ENCODE measurements around the gene FGF18.

GRCh38 chr5:171369898-171370297 lies 49.5 kb upstream of the FGF18 start:
- TF ChIP-seq CTCF (IDR thresholded peaks at IDR 0.05): no peak
- no peak for TF ChIP-seq POLR2A (IDR thresholded peaks at IDR 0.05)
- no peak for TF ChIP-seq POLR2AphosphoS5 (IDR thresholded peaks at IDR 0.05)
- no peak for TF ChIP-seq EP300 (IDR thresholded peaks at IDR 0.05)

Data from upper lobe of left lung (tissue), 4 donors.